DMS153 treated with DMSO at 0.1 percent for 48 hours (cell line): ENCODE measurements around the gene TAAR6.
A peak's percentile ranks its signal among the peaks of the same experiment; 100 is the strongest.
"Not testable (repeated sequence)": the region's sequence is repeated elsewhere in the genome, so short reads cannot be mapped to it uniquely, and the experiment has no call there.

ENCODE experiments used
- DNase-seq: peaks from one replicate; lab custom pipeline; 2025; ENCODE audit not compliant: unreplicated experiment; lab: John Stamatoyannopoulos, UW

Gene TAAR6

DNA sequence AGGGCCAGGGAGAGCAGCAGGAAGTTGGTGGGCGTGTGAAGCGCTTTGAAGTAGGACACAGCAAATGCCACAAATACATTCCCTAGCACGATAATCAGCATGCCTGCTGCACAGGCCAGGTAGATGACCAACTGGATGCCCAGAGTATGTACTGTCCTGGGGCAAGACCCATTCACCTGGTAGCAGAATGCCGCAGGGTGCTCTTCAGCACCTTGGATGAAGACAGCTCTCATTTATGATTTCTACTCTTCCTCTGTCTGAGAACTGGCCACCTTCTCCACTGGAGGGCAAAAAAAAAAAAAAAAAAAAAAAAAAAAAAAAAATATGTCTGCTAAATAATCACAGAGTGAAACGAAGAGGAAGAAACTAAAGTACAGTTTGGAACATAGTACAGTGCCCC is 19.3 kb downstream of the TAAR6 start, which contains the start of gene TAAR5:
Gene TAAR5 (minus strand): TSS at position 288 of the 400 bp plus-strand sequence. CDS start 55 bp downstream, at position 233.
- DNase-seq: no peak

DNA sequence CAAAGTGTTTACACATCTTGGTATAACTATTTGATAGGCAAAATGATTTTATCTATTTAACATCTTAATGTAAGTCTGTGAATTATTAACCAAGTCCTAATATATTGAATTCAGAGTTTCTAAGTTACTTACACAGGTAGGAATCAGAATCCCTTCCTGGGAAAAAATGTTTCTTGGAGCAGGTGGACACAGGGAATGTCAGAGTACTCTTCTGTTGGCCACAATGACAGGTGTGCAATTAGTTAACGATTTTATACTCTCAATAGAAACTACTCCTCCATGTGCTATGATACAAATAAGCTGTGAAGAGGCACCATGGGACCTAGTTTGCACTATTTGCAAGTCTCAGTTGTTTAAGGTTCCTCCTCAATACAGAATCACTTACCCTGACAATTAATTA is 20.2 kb downstream of the TAAR6 start:
- no peak for DNase-seq

DNA sequence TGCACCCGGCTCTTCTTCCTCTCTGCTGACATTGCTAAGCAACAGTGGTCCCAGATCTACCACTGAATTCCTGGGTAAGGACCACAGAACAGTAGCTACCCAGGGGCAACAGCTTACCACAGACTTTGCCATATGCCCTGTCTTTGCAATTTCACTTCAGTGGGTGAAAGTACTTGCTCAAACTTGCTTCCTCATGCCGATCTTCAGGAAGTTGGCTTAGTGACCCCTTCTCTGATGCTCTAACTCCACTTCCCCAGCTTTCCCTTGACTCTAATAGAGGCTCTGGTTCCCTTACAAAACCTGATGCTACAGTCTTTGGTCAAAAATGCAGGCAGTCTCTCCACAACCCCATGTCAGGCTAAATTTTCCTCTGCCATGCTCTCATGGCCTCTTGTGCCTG is 22.7 kb downstream of the TAAR6 start:
- DNase-seq: no peak

DNA sequence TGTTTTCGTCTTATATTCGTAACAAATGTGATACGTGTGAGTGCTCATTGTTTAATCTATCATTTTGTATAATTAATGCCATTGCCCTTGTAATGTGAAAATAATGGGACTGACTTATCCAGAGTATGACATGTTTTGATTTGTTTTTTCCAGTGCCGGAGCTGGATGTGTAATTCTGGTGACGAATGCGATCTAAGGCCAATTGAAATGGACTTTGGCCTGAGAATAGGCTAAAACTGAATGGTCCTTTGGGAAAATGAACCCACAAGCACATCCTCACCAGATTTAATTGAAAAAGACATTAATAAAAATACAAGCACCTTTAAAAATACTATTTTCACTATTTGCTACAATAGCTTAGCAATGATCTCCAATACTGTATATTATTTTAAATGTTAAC is 26.1 kb downstream of the TAAR6 start:
- DNase-seq: no peak

DNA sequence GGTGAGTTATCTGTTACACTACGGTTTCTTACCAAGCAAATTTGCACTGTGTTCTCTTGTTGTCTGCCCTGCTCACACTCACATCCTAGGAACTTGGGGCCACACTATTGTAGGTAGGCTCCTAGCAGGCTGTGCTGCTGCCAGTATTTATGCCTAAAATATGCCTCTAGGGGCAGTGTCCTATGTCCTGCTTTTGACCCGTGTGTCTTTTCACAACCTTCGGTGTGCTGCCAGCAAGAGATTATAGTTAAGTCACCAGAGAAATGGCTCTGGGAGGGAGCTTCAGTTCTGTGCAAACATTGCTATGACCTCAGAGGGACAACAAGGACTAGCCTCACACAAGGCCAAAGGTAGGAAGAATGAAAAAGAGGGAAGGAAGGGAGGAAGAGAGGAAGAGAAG is 28.4 kb downstream of the TAAR6 start:
- peak; percentile 9 for DNase-seq

DNA sequence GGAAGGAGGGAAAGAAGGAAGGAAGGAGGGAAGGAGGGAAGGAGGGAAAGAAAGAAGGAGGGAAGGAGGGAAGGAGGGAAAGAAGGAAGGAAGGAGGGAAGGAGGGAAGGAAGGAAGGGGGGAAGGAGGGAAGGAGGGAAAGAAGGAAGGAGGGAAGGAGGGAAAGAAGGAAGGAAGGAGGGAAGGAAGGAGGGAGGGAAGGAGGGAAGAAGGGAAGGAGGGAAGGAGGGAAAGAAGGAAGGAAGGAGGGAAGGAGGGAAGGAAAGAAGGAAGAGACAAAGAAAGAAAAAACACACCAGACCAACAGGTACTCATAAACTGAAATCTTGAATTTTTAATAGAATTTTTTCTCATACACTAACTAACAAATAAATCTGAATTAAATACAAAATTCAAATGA is 30.8 kb downstream of the TAAR6 start:
- not testable (repeated sequence) for DNase-seq

DNA sequence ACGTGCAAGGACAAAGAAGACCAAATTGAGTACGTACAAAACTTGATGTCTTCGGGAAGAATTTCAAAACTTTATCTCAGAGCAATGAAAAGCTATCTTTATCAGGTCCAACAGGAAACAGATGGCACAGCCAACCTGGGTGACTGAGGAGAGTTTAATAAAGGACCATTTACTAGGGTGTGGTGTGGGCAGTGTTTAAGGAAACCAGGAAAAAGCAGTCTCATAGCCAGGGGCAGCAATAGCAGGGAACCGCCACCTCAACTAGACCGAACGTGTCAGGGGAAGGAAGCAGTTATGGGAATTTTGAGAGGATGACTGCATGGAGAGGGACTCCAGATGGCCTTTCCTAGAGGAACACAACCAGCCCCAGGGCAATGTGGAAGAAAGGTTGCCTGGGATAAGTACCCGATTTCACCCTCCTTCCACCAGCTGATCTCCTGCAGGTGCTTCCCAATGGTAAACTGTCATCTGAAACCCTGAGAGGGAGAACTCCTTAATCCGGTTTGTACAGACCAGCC is 34.6 kb downstream of the TAAR6 start:
- no peak for DNase-seq

DNA sequence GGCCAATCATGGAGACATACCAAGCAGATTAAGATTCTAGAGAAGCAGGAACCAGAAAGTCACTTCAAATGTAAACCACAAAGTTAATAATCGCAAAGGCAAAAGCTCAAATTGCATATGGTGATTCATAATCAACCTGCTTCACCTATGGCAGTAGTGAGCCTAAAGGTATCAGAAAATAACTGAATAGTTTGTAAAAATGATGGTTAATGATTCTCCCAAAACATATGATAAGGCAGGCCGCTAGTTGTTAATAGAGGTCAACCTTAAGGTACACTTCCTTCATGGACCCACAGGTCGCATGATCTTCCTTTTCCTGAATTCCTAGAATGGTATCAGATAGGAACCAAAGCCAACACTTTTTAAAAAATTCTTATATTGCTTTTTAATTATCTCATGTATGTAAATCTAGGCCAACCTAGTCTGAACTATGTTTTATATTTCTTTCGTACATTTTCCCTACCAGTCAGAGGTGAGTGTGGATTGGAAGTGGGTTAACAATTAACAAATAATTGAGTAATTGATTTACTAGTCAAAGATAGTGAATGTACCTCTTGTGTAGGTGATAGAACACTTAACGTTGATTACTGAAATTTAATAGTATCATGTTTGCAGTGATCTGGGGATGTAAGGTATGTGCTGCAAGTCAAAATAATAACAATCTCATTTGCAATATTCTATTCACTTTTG is 37.6 kb downstream of the TAAR6 start:
- DNase-seq: no peak

DNA sequence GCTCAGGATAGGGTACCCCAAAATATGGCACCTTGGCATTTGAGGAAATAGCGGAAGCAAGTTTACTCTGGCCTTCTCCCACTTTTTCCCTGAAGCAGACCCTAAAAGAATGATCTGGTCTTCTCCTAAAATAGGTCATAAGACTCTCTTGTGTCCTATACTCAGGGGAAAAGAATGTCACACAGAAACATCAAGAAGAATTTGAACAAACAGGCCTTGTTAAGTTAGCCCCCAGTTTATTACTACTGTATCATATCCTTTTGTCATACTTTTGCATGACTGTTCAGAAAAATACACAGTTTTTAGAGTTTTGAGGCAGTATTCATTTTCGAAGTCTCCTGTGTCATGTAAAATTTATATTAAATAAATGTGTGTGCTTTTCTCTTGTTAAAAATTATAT is 41.5 kb downstream of the TAAR6 start:
- DNase-seq: no peak

DNA sequence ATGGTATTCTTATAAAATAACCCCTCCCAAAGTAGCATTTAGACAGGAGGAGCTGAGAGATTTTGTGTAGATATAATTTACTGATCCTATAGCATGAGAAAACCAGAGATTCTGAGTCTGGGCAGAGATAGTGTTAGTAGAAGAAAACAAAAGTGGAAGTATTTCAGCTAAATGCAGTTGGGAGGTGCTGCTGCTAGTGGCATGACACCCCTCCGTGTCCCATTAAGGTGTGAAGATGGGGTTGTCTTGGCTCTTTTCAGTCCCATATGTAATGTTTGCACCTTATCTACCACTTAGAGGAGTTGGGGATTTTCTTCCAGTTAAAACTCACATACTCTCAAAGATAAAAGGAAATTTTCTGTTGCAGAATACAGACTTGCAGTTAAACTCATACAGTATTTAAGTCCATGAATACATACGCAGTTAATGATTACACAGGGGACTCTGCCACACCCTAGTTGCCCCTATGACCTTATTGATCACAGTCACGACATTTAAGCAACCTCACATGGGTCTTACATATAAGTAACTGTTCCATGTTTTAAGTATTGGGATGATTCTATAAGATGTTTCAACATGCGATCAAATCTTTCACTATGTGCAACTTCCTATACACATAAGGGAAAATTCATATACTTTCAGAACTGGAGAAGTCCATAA is 42.5 kb downstream of the TAAR6 start:
- DNase-seq: no peak

DNA sequence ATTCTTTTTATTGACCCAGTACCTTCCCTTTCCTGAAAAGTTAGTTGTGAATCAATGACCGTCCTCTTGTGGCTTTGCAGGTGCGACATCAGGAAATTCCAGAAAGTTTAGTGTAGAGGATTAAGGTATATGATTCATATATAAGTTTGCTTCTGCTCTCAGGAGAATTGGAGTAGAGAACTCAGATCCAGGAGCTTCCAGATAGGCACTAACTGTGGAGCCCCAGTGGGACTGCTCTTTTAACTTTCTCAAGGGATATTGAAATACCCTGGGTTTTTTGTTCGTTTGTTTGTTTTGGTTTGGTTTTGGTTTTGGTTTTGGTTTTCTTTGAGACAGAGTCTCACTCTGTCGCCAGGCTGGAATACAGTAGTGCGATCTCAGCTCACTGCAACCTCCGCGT is 44.4 kb downstream of the TAAR6 start:
- no peak for DNase-seq

DNA sequence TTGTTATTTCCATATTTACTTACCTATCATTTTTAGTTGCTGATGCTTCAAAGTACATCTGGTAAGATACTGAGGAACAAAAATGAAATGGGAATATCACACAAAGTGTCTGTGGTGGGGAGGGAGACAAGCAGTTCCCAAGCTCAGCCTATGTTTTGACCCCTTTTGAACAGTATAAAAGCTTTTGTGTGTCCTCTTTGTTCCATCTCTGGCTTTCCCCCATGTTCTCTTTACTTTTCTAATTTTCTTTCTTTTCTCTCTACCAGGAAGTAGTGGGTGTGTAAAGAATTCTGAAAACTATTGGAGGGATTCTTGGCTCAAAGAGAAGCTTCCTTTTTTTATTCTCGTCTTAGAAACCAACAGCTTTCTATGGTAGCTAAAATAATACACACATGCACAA is 46.6 kb downstream of the TAAR6 start:
- no peak for DNase-seq
